ENCODE results near the gene GRIK3.

GRCh38 chr1:37031871-37032270 is 2.4 kb downstream of the GRIK3 start:
- no peak for TF ChIP-seq CTCF (IDR thresholded peaks at IDR 0.05)
- no peak for TF ChIP-seq ZFX (IDR thresholded peaks at IDR 0.05; ENCODE audit: borderline replicate concordance)

Data from 22Rv1 (cell line).